CD14-positive monocyte (primary cell): ENCODE data around the gene SGMS1. TPM values are rescaled to one million over a fixed set of nuclear protein-coding genes. Genes with fewer than 3 reads are reported as not detected.

Experiments used
- DNase-seq, 3 donors: peaks; one replicate each; pipeline ENCODE4 v3.0.0-alpha.2; 2011 to 2022
- H2AFZ ChIP-seq: 2 replicates; pipeline ENCODE4 v1.6.0; 2012; ENCODE audit warnings: mild to moderate bottlenecking, low read depth, low read length, inconsistent platforms; ENCODE audit not compliant: insufficient read depth, poor library complexity, severe bottlenecking
- H3K27ac ChIP-seq, 2 donors: 1 replicate in 1 of 2; 2 replicates in 1 of 2; pipeline ENCODE4 v1.5.1; 2012 to 2013; ENCODE audit warnings: low read length in 2 of 2, control low read depth in 1 of 2, inconsistent platforms in 1 of 2, low read depth in 1 of 2, mild to moderate bottlenecking in 1 of 2
- H3K27me3 ChIP-seq, 2 donors: one replicate each; pipeline versions ENCODE4 v1.6.0 to v1.6.1; 2011 to 2013; ENCODE audit warnings: low read length in 2 of 2; ENCODE audit not compliant: control insufficient read depth in 2 of 2, insufficient read depth in 2 of 2
- H3K36me3 ChIP-seq, 2 donors: replicated peaks in 1 of 2; 1 replicate in 1 of 2; 2 replicates in 1 of 2; pipeline versions ENCODE4 v1.5.1 to v1.6.1; 2012 to 2013; ENCODE audit warnings: low read length in 2 of 2, control low read depth in 1 of 2, inconsistent platforms in 1 of 2, mild to moderate bottlenecking in 1 of 2; ENCODE audit not compliant: insufficient read depth in 2 of 2, control insufficient read depth in 1 of 2
- H3K4me1 ChIP-seq, 2 donors: 1 replicate in 1 of 2; 2 replicates in 1 of 2; pipeline versions ENCODE4 v1.5.1 to v1.6.1; 2012 to 2013; ENCODE audit warnings: low read length in 2 of 2, control low read depth in 1 of 2, inconsistent platforms in 1 of 2, mild to moderate bottlenecking in 1 of 2, moderate library complexity in 1 of 2; ENCODE audit not compliant: insufficient read depth in 2 of 2, control insufficient read depth in 1 of 2
- H3K4me2 ChIP-seq: replicated peaks from 2 replicates; pipeline ENCODE3; 2012; ENCODE audit warnings: low read length, moderate library complexity, mild to moderate bottlenecking; ENCODE audit not compliant: poor library complexity, severe bottlenecking; ENCODE audit errors: extremely low read depth
- H3K4me3 ChIP-seq, 3 experiments: fragments of 200-600 bp in 1 of 3; sonication (generic) in 1 of 3; replicated peaks in 1 of 3; 1 replicate in 2 of 3; 2 replicates in 1 of 3; pipeline ENCODE4 v1.5.1; 2011 to 2013; ENCODE audit warnings: low read length in 3 of 3, mild to moderate bottlenecking in 3 of 3, control low read depth in 2 of 3, low read depth in 2 of 3, inconsistent platforms in 1 of 3, moderate library complexity in 1 of 3
- H3K79me2 ChIP-seq: 2 replicates; pipeline ENCODE4 v1.6.0; 2012; ENCODE audit warnings: mild to moderate bottlenecking, control low read depth, inconsistent platforms, low read length, moderate library complexity; ENCODE audit not compliant: insufficient read depth
- H3K9ac ChIP-seq: 2 replicates; pipeline ENCODE4 v1.6.0; 2017; ENCODE audit warnings: low read length, mild to moderate bottlenecking; ENCODE audit not compliant: insufficient read depth, poor library complexity, severe bottlenecking
- H3K9me3 ChIP-seq, 2 donors: replicated peaks in 1 of 2; 1 replicate in 1 of 2; 2 replicates in 1 of 2; pipeline versions ENCODE4 v1.5.1 to v1.6.1; 2012 to 2013; ENCODE audit warnings: low read length in 2 of 2, control low read depth in 1 of 2; ENCODE audit not compliant: control insufficient read depth in 1 of 2, insufficient read depth in 1 of 2
- H4K20me1 ChIP-seq: 2 replicates; pipeline ENCODE4 v1.6.0; 2012; ENCODE audit warnings: mild to moderate bottlenecking, low read length, control low read depth, moderate library complexity; ENCODE audit not compliant: insufficient read depth
- H3K27ac Mint-ChIP-seq, 7 donors: one replicate each; pipeline ENCODE4 v1.8.0; 2020; ENCODE audit warnings: mild to moderate bottlenecking in 7 of 7, mixed read lengths in 7 of 7, moderate library complexity in 6 of 7, inconsistent platforms in 2 of 7
- H3K27me3 Mint-ChIP-seq, 3 donors: one replicate each; pipeline ENCODE4 v1.8.0; 2021 to 2022; ENCODE audit warnings: low read depth in 3 of 3, mild to moderate bottlenecking in 3 of 3, mixed read lengths in 3 of 3, moderate library complexity in 3 of 3, inconsistent platforms in 1 of 3
- H3K36me3 Mint-ChIP-seq, 2 donors: one replicate each; pipeline ENCODE4 v1.8.0; 2020; ENCODE audit warnings: mixed read lengths in 2 of 2, inconsistent platforms in 1 of 2, mild to moderate bottlenecking in 1 of 2
- H3K4me1 Mint-ChIP-seq: one replicate; pipeline ENCODE4 v1.8.0; 2020; ENCODE audit warnings: mild to moderate bottlenecking, mixed read lengths
- H3K4me3 Mint-ChIP-seq, 2 donors: one replicate each; pipeline ENCODE4 v1.8.0; 2020; ENCODE audit warnings: mild to moderate bottlenecking in 2 of 2, mixed read lengths in 2 of 2, moderate library complexity in 1 of 2
- H3K9me3 Mint-ChIP-seq, 7 donors: one replicate each; pipeline ENCODE4 v1.8.0; 2020 to 2022; ENCODE audit warnings: mixed read lengths in 7 of 7, mild to moderate bottlenecking in 6 of 7, moderate library complexity in 6 of 7, inconsistent platforms in 2 of 7
- WGBS: methylation state at CpG from one replicate; pipeline ENCODE4 v1.1.5; 2013; ENCODE audit warnings: missing lambda C conversion rate; ENCODE audit not compliant: insufficient coverage; 5-methylcytosine and 5-hydroxymethylcytosine counted together
- intact Hi-C, 2 donors: fragments of 100-400 bp; cut with micrococcal nuclease; formaldehyde crosslinking; loops; one replicate each; pipeline versions ENCODE4 v1.15.0 to v1.15.1; 2023
- polyA plus RNA-seq, 3 donors: library from polyadenylated mRNA; depleted of rRNA in 1 of 3; unstranded in 2 of 3; stranded (reverse) in 1 of 3; fragments of 300-500 nt in 2 of 3; fragments of >200 nt in 1 of 3; fragmentation: Illumina TruSeq in 2 of 3; gene quantifications; 1 replicate in 2 of 3; 2 replicates in 1 of 3; pipeline ENCODE4 v1.2.3, GENCODE V29; 2012 to 2021
- TF ChIP-seq, protein P1 (sequence below): fragments of 200-600 bp; IDR thresholded peaks from one replicate; pipeline ENCODE4 v1.8.0; 2022; ENCODE audit warnings: antibody characterized with exemption, mild to moderate bottlenecking

SGMS1 gene
- polyA plus RNA-seq, 3 donors: 19.5 to 20.6 (median 20.4) TPM

DNA sequence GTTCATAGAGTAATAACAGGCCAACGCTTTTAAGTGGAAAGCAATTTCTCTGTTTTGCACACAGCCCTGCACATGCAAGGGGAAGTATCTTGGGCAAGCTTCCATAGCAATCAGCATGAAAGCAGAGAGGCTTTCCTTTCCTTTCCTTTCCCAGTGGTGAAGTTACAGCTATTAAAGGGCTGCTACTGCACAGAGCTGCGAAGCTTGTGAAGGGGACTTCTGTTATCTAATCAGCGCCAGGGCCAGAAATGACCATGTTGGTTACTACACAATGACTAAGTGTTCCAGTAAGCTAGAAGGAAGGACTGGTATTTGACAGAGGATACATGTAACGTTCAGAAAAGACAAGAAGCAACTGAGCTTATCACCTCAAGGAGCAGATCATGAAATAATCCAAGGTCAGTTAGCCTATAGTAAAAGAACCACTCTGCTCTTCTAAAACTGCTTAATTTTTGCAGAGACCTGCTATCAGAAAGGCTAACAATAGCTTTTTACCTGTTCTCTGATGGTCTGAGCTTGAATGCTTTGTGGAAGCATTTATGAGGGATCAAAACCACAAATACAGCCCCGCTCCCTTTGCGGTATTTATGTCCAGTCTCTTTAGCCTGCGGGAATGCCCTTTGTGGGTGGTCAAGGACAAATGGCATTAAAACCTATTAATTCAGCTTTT is 45.9 kb downstream of the SGMS1 start:
- no peak overlapping the region for H2AFZ ChIP-seq
- 0% methylated on average over 2 of the region's 7 CpGs for WGBS
- Mint-ChIP-seq H3K4me1 (peaks cover 37% of the 10 kb centered on the region), H3K27me3 (no peaks in the 10 kb centered on the region), H3K27ac (peak overlapping the region in 5 of 7 donors; percentile 28 to 80 (median 78)), H3K4me3 (peak overlapping the region in 1 of 2 donors; percentile 69), H3K9me3 (no peaks in the 10 kb centered on the region), H3K36me3 (peaks cover 0 to 11% of the 10 kb centered on the region in 2 donors)
- peak overlapping the region; percentile 46 for H3K4me2 ChIP-seq
- H3K79me2 ChIP-seq: peaks cover 8% of the 10 kb centered on the region
- DNase-seq: peak; percentile 10 to 41 (median 19)
- H3K27ac ChIP-seq: peak overlapping the region in 1 of 2 donors; percentile 39
- H3K9ac ChIP-seq: no peak overlapping the region
- TF ChIP-seq, protein P1, sequence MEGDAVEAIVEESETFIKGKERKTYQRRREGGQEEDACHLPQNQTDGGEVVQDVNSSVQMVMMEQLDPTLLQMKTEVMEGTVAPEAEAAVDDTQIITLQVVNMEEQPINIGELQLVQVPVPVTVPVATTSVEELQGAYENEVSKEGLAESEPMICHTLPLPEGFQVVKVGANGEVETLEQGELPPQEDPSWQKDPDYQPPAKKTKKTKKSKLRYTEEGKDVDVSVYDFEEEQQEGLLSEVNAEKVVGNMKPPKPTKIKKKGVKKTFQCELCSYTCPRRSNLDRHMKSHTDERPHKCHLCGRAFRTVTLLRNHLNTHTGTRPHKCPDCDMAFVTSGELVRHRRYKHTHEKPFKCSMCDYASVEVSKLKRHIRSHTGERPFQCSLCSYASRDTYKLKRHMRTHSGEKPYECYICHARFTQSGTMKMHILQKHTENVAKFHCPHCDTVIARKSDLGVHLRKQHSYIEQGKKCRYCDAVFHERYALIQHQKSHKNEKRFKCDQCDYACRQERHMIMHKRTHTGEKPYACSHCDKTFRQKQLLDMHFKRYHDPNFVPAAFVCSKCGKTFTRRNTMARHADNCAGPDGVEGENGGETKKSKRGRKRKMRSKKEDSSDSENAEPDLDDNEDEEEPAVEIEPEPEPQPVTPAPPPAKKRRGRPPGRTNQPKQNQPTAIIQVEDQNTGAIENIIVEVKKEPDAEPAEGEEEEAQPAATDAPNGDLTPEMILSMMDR: no peak
- peaks cover 14 to 17% of the 10 kb centered on the region in 2 donors for H3K4me1 ChIP-seq
- H3K27me3 ChIP-seq: no peaks in the 10 kb centered on the region
- H3K36me3 ChIP-seq: no peaks in the 10 kb centered on the region
- no peaks in the 10 kb centered on the region for H3K9me3 ChIP-seq
- no peak overlapping the region for H3K4me3 ChIP-seq
- peaks cover 64% of the 10 kb centered on the region for H4K20me1 ChIP-seq
- intact Hi-C loops: no loop called here

DNA sequence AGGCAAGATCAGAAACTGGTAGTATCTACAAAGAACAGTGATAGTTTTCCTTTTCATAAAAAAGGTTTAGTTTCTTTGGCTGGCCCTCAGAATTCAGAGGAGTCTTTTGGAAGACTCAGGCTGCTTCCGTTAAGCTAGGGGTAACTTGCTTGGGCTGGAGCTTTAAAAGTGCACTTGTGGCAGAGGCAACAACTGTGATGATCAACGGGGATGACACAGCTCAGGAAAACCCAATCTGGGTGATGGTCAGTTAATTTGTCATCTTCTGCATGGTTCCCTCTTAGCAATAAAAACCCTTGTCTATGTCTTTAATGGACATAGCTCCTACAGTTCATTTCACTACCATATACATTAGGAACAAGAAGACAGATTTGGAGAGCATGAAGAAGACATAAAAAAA is 46.7 kb downstream of the SGMS1 start:
- Mint-ChIP-seq H3K27ac (peak overlapping the region in 2 of 7 donors; percentile 4 to 21), H3K4me3 (no peak overlapping the region), H3K4me1 (peaks cover 34% of the 10 kb centered on the region), H3K36me3 (peaks cover 0 to 13% of the 10 kb centered on the region in 2 donors), H3K27me3 (no peaks in the 10 kb centered on the region), H3K9me3 (no peaks in the 10 kb centered on the region)
- Histone ChIP-seq H3K4me1 (peaks cover 14 to 17% of the 10 kb centered on the region in 2 donors), H3K27me3 (no peaks in the 10 kb centered on the region), H3K9me3 (no peaks in the 10 kb centered on the region), H3K27ac (no peak overlapping the region), H3K4me3 (no peak overlapping the region), H3K79me2 (peaks cover 8% of the 10 kb centered on the region), H2AFZ (no peak overlapping the region), H3K9ac (no peak overlapping the region), H3K4me2 (no peak overlapping the region), H4K20me1 (peaks cover 67% of the 10 kb centered on the region), H3K36me3 (no peaks in the 10 kb centered on the region)
- TF ChIP-seq, protein P1: no peak
- DNase-seq: no peak
- WGBS: 80% methylated on average over 2 of the region's 2 CpGs
- intact Hi-C loops: no loop called here
